ENCODE data around the gene CAD. TPM values are rescaled to one million over a fixed set of nuclear protein-coding genes. Genes with fewer than 3 reads are reported as not detected.

The CAD gene
- total RNA-seq, 6 donors from 2014 or later: 19.8 to 66.0 (median 33.5) TPM

DNA sequence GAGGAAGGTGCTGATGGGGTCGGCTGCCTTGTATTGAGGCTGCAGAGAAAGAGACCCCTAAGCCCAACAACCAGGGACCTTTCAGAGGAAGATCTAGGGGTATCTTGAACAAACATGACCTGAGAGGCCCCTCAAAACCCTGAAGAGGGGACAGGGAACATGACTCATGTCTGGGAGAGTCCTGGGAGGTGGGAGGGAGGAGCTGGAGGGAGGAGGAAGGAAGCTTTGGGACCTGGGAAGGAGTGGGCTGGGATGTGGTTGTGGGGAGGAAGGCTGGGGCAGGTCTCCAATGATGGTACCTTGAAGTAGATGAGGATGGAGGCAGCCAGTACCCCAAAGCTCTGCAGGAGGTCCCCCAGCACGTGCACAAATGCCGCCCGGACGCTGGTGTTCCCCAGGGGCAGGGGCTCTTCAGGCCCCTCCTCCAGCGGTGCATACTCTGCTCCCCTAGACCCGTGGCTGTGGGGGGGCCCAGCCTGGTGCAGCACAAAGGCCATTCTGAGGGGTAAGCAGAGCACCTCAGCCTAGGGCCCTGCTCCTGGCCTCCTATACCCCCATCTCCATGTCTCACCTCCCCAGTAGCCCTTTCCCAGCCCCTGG, 39.8 kb downstream of the CAD start:
- Histone ChIP-seq H3K4me3 (no peak overlapping the region), H3K9me3 (no peaks in the 10 kb centered on the region), H3K27ac (no peak overlapping the region), H3K27me3 (peaks cover 1 to 11% (median 8%) of the 10 kb centered on the region in 4 donors), H3K36me3 (no peaks in the 10 kb centered on the region), H3K4me1 (peaks cover 2 to 6% (median 4%) of the 10 kb centered on the region in 4 donors)
- 62 to 78% methylated on average over 2 to 7 of the region's 7 CpGs for WGBS, 2 donors
- ATAC-seq (ENCODE audit: low FRiP score in 2 of 2) (no peak), DNase-seq (no peak)
- TF ChIP-seq POLR2AphosphoS5 (IDR thresholded peaks at IDR 0.05): no peak
- TF ChIP-seq, protein P1, sequence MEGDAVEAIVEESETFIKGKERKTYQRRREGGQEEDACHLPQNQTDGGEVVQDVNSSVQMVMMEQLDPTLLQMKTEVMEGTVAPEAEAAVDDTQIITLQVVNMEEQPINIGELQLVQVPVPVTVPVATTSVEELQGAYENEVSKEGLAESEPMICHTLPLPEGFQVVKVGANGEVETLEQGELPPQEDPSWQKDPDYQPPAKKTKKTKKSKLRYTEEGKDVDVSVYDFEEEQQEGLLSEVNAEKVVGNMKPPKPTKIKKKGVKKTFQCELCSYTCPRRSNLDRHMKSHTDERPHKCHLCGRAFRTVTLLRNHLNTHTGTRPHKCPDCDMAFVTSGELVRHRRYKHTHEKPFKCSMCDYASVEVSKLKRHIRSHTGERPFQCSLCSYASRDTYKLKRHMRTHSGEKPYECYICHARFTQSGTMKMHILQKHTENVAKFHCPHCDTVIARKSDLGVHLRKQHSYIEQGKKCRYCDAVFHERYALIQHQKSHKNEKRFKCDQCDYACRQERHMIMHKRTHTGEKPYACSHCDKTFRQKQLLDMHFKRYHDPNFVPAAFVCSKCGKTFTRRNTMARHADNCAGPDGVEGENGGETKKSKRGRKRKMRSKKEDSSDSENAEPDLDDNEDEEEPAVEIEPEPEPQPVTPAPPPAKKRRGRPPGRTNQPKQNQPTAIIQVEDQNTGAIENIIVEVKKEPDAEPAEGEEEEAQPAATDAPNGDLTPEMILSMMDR (IDR thresholded peaks at IDR 0.05): no peak
- no peak for TF ChIP-seq EP300 (IDR thresholded peaks at IDR 0.05)
- TF ChIP-seq POLR2A (IDR thresholded peaks at IDR 0.05): no peak

DNA sequence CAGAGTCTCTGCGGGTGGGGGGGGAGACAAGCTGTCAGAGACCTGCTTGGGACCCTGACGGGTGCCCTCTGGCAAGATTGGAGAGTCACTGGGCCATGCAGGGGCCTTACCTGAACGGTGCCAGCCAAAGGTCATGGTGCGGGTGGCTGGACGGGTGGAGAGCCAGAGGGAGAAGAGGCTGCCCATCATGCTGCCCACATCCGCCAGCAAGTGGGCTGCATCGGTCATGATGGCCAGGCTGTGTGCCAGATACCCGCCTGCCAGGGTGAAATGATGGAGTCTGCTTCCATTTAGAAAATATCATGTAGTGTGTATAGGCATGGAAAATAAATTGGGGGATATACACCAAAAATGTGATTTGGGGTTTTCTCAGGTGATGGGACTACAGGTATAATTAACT, 40.9 kb downstream of the CAD start:
- no peaks in the 10 kb centered on the region for H3K36me3 ChIP-seq
- peaks cover 13 to 17% (median 15%) of the 10 kb centered on the region in 4 donors for H3K4me1 ChIP-seq
- ATAC-seq (ENCODE audit: low FRiP score in 2 of 2): no peak
- WGBS, 2 donors: 86% methylated on average over 8 of the region's 8 CpGs
- H3K9me3 ChIP-seq: no peaks in the 10 kb centered on the region
- H3K4me3 ChIP-seq: no peak overlapping the region
- TF ChIP-seq EP300 (IDR thresholded peaks at IDR 0.05) (no peak), POLR2AphosphoS5 (IDR thresholded peaks at IDR 0.05) (no peak), POLR2A (IDR thresholded peaks at IDR 0.05) (no peak)
- TF ChIP-seq, protein P1 (IDR thresholded peaks at IDR 0.05): no peak
- H3K27ac ChIP-seq: no peak overlapping the region
- DNase-seq: no peak
- H3K27me3 ChIP-seq: peaks cover 1 to 22% (median 19%) of the 10 kb centered on the region in 4 donors

DNA sequence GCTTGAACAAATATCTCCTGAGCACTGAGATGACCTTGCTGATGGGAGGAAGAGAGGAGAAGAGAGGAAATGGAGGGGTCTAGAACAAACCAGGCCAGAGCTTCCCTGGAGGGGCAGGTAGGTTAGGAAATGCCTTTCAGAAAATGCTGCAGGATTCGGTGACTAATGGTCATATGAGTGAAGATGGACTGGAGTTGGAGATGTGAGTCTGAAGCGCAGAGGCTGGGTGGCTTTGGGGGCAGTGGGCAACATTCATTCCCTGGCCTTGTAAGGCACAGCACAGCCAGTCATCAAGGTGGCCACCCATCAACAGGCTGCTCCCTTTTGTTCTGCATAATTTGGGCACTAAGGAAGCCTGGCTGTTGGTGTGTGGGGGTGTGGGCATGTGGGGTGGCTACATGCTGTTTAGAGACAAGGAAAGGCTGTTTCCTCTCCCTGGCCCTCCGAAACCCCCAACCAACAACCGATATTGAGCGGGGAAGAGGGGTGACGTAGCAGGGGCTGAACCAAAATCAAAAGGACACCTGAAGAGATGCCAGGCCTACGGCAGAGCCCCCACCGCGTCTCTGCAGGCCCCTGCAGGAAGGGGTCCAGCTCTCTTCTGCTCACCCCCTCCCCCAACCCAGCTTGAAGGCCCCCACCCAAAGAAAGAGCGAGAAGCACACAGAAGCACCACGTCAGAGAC, 44.2 kb downstream of the CAD start:
- DNase-seq (no peak), ATAC-seq (ENCODE audit: low FRiP score in 2 of 2) (no peak)
- TF ChIP-seq POLR2AphosphoS5 (IDR thresholded peaks at IDR 0.05) (no peak), POLR2A (IDR thresholded peaks at IDR 0.05) (no peak), EP300 (IDR thresholded peaks at IDR 0.05) (no peak)
- TF ChIP-seq, protein P1 (IDR thresholded peaks at IDR 0.05): no peak
- Histone ChIP-seq H3K27ac (no peak overlapping the region), H3K4me3 (no peak overlapping the region), H3K27me3 (peaks cover 1 to 41% (median 28%) of the 10 kb centered on the region in 4 donors), H3K36me3 (no peaks in the 10 kb centered on the region), H3K4me1 (peaks cover 33 to 43% (median 36%) of the 10 kb centered on the region in 4 donors), H3K9me3 (no peaks in the 10 kb centered on the region)
- WGBS, 2 donors: 41 to 66% methylated on average over 11 of the region's 11 CpGs

DNA sequence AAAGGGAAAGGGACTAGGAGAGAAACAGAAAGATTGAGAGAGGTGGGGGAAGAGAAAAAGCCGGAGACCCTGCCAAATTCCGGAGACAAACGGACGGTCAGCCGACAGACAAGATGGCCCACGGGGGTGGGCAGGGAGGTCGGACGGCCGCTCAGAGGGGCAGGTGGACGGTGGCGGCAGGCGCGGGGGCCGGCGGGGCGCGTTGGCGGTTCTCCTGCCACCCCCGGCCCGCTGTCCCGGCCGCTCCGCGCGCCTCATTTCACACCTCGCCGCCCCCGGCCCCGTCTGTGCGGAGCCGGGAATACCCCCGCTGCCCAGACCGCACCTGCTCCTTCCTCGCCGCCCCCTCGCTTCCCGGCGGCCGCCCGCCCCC, 44.7 kb downstream of the CAD start:
- WGBS, 2 donors: 5 to 11% methylated on average over 18 to 26 of the region's 40 CpGs
- H3K4me1 ChIP-seq: peaks cover 33 to 43% (median 36%) of the 10 kb centered on the region in 4 donors
- H3K27me3 ChIP-seq: peaks cover 1 to 41% (median 28%) of the 10 kb centered on the region in 4 donors
- no peaks in the 10 kb centered on the region for H3K36me3 ChIP-seq
- ATAC-seq (ENCODE audit: low FRiP score in 2 of 2): no peak
- no peaks in the 10 kb centered on the region for H3K9me3 ChIP-seq
- peak in 1 of 2 donors; percentile 84 for DNase-seq
- TF ChIP-seq POLR2A (IDR thresholded peaks at IDR 0.05): no peak
- no peak for TF ChIP-seq EP300 (IDR thresholded peaks at IDR 0.05)
- TF ChIP-seq, protein P1 (IDR thresholded peaks at IDR 0.05): no peak
- no peak for TF ChIP-seq POLR2AphosphoS5 (IDR thresholded peaks at IDR 0.05)
- H3K27ac ChIP-seq: no peak overlapping the region
- H3K4me3 ChIP-seq: peak overlapping the region in 3 of 4 donors; percentile 44 to 60 (median 58)
